HEK293 (cell line): Measurements from ENCODE around the gene LATS1.

Experiments
- GLIS2 ChIP-seq: fragments of 450-650 bp; formaldehyde crosslinking; IDR thresholded peaks from 2 replicates; pipeline ENCODE4 v1.5.1; 2016; ENCODE audit warnings: missing biosample characterization, missing genetic modification characterization
- KLF1 ChIP-seq: fragments of 450-650 bp; formaldehyde crosslinking; IDR thresholded peaks from 2 replicates; pipeline ENCODE4 v1.5.1; 2016; ENCODE audit warnings: missing biosample characterization, missing genetic modification characterization
- KLF9 ChIP-seq: fragments of 450-650 bp; formaldehyde crosslinking; IDR thresholded peaks from 2 replicates; pipeline ENCODE4 v1.5.1; 2016; ENCODE audit warnings: missing biosample characterization, missing genetic modification characterization, low read depth
- SCRT1 ChIP-seq: fragments of 450-650 bp; formaldehyde crosslinking; IDR thresholded peaks from 2 replicates; pipeline ENCODE4 v1.5.1; 2016; ENCODE audit warnings: missing biosample characterization, missing genetic modification characterization, borderline replicate concordance
- ZBTB7A ChIP-seq: fragments of 450-650 bp; formaldehyde crosslinking; IDR thresholded peaks from 2 replicates; pipeline ENCODE4 v1.5.1; 2016; ENCODE audit warnings: low read depth, missing biosample characterization, missing genetic modification characterization
- ZFP37 ChIP-seq: fragments of 450-650 bp; formaldehyde crosslinking; IDR thresholded peaks from 2 replicates; pipeline ENCODE4 v1.5.1; 2016; ENCODE audit warnings: missing biosample characterization, missing genetic modification characterization
- ZFP41 ChIP-seq: fragments of 450-650 bp; formaldehyde crosslinking; IDR thresholded peaks from 2 replicates; pipeline ENCODE4 v1.5.1; 2016; ENCODE audit warnings: missing biosample characterization, missing genetic modification characterization, borderline replicate concordance
- ZIC2 ChIP-seq: fragments of 450-650 bp; formaldehyde crosslinking; IDR thresholded peaks from 2 replicates; pipeline ENCODE4 v1.5.1; 2016; ENCODE audit warnings: missing biosample characterization, missing genetic modification characterization
- ZNF146 ChIP-seq: fragments of 450-650 bp; formaldehyde crosslinking; IDR thresholded peaks from 2 replicates; pipeline ENCODE4 v1.5.1; 2016; ENCODE audit warnings: missing biosample characterization, missing genetic modification characterization
- ZNF202 ChIP-seq: fragments of 450-650 bp; formaldehyde crosslinking; IDR thresholded peaks from 2 replicates; pipeline ENCODE4 v1.5.1; 2016; ENCODE audit warnings: missing biosample characterization, missing genetic modification characterization, borderline replicate concordance
- ZNF350 ChIP-seq: fragments of 450-650 bp; formaldehyde crosslinking; IDR thresholded peaks from 2 replicates; pipeline ENCODE4 v1.5.0; 2017; ENCODE audit warnings: missing biosample characterization, mild to moderate bottlenecking, missing genetic modification characterization
- ZNF433 ChIP-seq: fragments of 450-650 bp; formaldehyde crosslinking; IDR thresholded peaks from 2 replicates; pipeline ENCODE4 v1.5.1; 2016; ENCODE audit warnings: missing biosample characterization, missing genetic modification characterization, low read depth
- ZNF548 ChIP-seq: fragments of 450-650 bp; formaldehyde crosslinking; IDR thresholded peaks from 2 replicates; pipeline ENCODE4 v1.5.1; 2016; ENCODE audit warnings: missing biosample characterization, missing genetic modification characterization
- ZNF629 ChIP-seq: fragments of 450-650 bp; formaldehyde crosslinking; IDR thresholded peaks from 2 replicates; pipeline ENCODE4 v1.5.1; 2017; ENCODE audit warnings: missing biosample characterization, missing genetic modification characterization
- ZNF747 ChIP-seq: fragments of 450-650 bp; formaldehyde crosslinking; IDR thresholded peaks from 2 replicates; pipeline ENCODE4 v1.5.1; 2016; ENCODE audit warnings: missing biosample characterization, missing genetic modification characterization
- ZNF843 ChIP-seq: fragments of 450-650 bp; formaldehyde crosslinking; IDR thresholded peaks from 2 replicates; pipeline ENCODE4 v1.5.1; 2016; ENCODE audit warnings: missing biosample characterization, missing genetic modification characterization
- TF ChIP-seq, protein P1 (sequence below): fragments of 450-650 bp; formaldehyde crosslinking; IDR thresholded peaks from 2 replicates; pipeline ENCODE4 v1.5.1; 2016; ENCODE audit warnings: missing biosample characterization, missing genetic modification characterization
- TF ChIP-seq, protein P2 (sequence below): fragments of 450-650 bp; IDR thresholded peaks from 2 replicates; pipeline ENCODE4 v1.5.1; 2018; ENCODE audit warnings: missing biosample characterization, missing genetic modification characterization
- TF ChIP-seq, protein P3 (sequence below): IDR thresholded peaks from 2 replicates; pipeline ENCODE4 v1.6.1; 2011; ENCODE audit warnings: mild to moderate bottlenecking, low read depth, low read length, borderline replicate concordance
- TF ChIP-seq, protein P4 (sequence below): fragments of 450-650 bp; formaldehyde crosslinking; IDR thresholded peaks from 2 replicates; pipeline ENCODE4 v1.5.1; 2017; ENCODE audit warnings: missing biosample characterization, missing genetic modification characterization
- TF ChIP-seq, protein P5 (sequence below): fragments of 450-650 bp; formaldehyde crosslinking; IDR thresholded peaks from 2 replicates; pipeline ENCODE4 v1.5.1; 2016; ENCODE audit warnings: missing biosample characterization, missing genetic modification characterization
- TF ChIP-seq, protein P6 (sequence below): fragments of 450-650 bp; formaldehyde crosslinking; IDR thresholded peaks from 2 replicates; pipeline ENCODE4 v1.5.1; 2017; ENCODE audit warnings: missing biosample characterization, missing genetic modification characterization
- TF ChIP-seq, protein P7 (sequence below): fragments of 450-650 bp; formaldehyde crosslinking; IDR thresholded peaks from 2 replicates; pipeline ENCODE4 v1.5.1; 2016; ENCODE audit warnings: missing biosample characterization, missing genetic modification characterization
- TF ChIP-seq, protein P8 (sequence below): fragments of 450-650 bp; formaldehyde crosslinking; IDR thresholded peaks from 2 replicates; pipeline ENCODE4 v1.5.1; 2017; ENCODE audit warnings: missing biosample characterization, missing genetic modification characterization

LATS1 gene

DNA sequence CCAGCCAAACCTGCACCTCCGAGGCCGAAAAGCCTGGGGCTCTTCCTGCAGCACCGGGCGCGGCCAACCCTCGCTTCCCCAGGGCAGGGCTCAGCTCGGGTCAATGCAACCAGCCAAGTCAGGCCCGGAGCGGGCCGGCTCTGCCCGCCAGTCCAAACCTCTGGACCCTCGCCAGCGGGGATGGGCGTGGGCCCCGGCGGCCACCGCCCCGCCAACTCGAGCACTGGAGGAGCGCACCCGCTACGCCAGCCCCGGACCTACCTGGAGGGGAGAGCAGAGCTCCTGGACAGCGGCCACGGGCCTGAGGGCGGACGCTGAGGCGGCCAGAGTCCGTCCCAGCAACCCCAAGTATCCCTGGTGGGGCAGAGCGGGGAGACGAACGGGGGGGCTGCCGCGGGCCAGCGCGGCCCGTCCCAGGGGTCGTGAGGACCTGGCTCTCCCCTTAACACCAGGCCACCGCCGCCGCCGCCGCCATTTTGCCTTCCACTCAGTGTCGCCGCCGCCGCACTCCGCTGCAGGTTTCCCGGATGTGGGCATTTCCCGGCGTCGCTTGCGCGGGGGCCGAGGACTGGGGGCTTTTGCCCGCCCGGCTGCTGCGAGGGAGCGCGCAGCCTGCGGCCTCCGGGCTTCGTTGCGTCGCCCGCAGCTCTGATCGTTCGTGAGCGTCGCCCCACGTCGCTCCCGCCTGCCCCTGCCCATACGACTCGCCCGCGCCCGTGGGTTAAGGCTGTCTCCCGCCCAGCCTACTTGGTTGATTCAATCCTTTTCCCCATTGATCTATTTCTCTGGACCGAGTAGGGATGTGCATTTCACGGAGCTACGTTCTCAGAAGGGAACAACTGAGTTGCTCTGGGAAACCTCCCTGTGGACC lies at the start of gene LATS1 (continued):
- TF ChIP-seq, protein P1, sequence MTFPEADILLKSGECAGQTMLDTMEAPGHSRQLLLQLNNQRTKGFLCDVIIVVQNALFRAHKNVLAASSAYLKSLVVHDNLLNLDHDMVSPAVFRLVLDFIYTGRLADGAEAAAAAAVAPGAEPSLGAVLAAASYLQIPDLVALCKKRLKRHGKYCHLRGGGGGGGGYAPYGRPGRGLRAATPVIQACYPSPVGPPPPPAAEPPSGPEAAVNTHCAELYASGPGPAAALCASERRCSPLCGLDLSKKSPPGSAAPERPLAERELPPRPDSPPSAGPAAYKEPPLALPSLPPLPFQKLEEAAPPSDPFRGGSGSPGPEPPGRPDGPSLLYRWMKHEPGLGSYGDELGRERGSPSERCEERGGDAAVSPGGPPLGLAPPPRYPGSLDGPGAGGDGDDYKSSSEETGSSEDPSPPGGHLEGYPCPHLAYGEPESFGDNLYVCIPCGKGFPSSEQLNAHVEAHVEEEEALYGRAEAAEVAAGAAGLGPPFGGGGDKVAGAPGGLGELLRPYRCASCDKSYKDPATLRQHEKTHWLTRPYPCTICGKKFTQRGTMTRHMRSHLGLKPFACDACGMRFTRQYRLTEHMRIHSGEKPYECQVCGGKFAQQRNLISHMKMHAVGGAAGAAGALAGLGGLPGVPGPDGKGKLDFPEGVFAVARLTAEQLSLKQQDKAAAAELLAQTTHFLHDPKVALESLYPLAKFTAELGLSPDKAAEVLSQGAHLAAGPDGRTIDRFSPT (tag by site-specific recombination), result peak; percentile 86
- TF ChIP-seq ZNF202 (tag by site-specific recombination), result no peak
- TF ChIP-seq ZNF747, result no peak
- TF ChIP-seq ZNF350 (tag by site-specific recombination), result no peak
- peak; percentile 50; the same call in 1 of the 2 replicates for TF ChIP-seq GLIS2 (tag by site-specific recombination)
- no peak for TF ChIP-seq ZNF433 (tag by site-specific recombination)
- peak; percentile 61 for TF ChIP-seq ZNF629 (tag by site-specific recombination)
- no peak; the same call in 1 of the 2 replicates for TF ChIP-seq ZFP37 (tag by site-specific recombination)
- no peak for TF ChIP-seq ZIC2
- TF ChIP-seq, protein P2, sequence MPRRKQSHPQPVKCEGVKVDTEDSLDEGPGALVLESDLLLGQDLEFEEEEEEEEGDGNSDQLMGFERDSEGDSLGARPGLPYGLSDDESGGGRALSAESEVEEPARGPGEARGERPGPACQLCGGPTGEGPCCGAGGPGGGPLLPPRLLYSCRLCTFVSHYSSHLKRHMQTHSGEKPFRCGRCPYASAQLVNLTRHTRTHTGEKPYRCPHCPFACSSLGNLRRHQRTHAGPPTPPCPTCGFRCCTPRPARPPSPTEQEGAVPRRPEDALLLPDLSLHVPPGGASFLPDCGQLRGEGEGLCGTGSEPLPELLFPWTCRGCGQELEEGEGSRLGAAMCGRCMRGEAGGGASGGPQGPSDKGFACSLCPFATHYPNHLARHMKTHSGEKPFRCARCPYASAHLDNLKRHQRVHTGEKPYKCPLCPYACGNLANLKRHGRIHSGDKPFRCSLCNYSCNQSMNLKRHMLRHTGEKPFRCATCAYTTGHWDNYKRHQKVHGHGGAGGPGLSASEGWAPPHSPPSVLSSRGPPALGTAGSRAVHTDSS (tag by site-specific recombination), result no peak
- TF ChIP-seq ZNF548 (tag by site-specific recombination), result no peak
- TF ChIP-seq, protein P3, sequence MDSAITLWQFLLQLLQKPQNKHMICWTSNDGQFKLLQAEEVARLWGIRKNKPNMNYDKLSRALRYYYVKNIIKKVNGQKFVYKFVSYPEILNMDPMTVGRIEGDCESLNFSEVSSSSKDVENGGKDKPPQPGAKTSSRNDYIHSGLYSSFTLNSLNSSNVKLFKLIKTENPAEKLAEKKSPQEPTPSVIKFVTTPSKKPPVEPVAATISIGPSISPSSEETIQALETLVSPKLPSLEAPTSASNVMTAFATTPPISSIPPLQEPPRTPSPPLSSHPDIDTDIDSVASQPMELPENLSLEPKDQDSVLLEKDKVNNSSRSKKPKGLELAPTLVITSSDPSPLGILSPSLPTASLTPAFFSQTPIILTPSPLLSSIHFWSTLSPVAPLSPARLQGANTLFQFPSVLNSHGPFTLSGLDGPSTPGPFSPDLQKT, result no peak
- TF ChIP-seq ZBTB7A (tag by site-specific recombination), result peak; percentile 25
- no peak for TF ChIP-seq ZFP41 (tag by site-specific recombination)
- TF ChIP-seq, protein P4, sequence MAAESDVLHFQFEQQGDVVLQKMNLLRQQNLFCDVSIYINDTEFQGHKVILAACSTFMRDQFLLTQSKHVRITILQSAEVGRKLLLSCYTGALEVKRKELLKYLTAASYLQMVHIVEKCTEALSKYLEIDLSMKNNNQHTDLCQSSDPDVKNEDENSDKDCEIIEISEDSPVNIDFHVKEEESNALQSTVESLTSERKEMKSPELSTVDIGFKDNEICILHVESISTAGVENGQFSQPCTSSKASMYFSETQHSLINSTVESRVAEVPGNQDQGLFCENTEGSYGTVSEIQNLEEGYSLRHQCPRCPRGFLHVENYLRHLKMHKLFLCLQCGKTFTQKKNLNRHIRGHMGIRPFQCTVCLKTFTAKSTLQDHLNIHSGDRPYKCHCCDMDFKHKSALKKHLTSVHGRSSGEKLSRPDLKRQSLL, result no peak
- TF ChIP-seq, protein P5, sequence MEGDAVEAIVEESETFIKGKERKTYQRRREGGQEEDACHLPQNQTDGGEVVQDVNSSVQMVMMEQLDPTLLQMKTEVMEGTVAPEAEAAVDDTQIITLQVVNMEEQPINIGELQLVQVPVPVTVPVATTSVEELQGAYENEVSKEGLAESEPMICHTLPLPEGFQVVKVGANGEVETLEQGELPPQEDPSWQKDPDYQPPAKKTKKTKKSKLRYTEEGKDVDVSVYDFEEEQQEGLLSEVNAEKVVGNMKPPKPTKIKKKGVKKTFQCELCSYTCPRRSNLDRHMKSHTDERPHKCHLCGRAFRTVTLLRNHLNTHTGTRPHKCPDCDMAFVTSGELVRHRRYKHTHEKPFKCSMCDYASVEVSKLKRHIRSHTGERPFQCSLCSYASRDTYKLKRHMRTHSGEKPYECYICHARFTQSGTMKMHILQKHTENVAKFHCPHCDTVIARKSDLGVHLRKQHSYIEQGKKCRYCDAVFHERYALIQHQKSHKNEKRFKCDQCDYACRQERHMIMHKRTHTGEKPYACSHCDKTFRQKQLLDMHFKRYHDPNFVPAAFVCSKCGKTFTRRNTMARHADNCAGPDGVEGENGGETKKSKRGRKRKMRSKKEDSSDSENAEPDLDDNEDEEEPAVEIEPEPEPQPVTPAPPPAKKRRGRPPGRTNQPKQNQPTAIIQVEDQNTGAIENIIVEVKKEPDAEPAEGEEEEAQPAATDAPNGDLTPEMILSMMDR (tag by site-specific recombination), result peak; percentile 35; the same call in 1 of the 2 replicates
- TF ChIP-seq SCRT1 (tag by site-specific recombination), result no peak
- TF ChIP-seq ZNF843 (tag by site-specific recombination), result peak; percentile 55
- TF ChIP-seq ZNF146 (tag by site-specific recombination), result 0 out of 2 replicates have a peak, but pooled peaks have one; percentile 28
- TF ChIP-seq, protein P6, sequence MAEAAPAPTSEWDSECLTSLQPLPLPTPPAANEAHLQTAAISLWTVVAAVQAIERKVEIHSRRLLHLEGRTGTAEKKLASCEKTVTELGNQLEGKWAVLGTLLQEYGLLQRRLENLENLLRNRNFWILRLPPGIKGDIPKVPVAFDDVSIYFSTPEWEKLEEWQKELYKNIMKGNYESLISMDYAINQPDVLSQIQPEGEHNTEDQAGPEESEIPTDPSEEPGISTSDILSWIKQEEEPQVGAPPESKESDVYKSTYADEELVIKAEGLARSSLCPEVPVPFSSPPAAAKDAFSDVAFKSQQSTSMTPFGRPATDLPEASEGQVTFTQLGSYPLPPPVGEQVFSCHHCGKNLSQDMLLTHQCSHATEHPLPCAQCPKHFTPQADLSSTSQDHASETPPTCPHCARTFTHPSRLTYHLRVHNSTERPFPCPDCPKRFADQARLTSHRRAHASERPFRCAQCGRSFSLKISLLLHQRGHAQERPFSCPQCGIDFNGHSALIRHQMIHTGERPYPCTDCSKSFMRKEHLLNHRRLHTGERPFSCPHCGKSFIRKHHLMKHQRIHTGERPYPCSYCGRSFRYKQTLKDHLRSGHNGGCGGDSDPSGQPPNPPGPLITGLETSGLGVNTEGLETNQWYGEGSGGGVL (tag by site-specific recombination), result peak; percentile 21; the same call in 1 of the 2 replicates
- TF ChIP-seq KLF9 (tag by site-specific recombination), result peak; percentile 94
- TF ChIP-seq, protein P7, sequence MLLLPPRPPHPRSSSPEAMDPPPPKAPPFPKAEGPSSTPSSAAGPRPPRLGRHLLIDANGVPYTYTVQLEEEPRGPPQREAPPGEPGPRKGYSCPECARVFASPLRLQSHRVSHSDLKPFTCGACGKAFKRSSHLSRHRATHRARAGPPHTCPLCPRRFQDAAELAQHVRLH (tag by site-specific recombination), result 0 out of 2 replicates have a peak, but pooled peaks have one; percentile 43
- TF ChIP-seq, protein P8, sequence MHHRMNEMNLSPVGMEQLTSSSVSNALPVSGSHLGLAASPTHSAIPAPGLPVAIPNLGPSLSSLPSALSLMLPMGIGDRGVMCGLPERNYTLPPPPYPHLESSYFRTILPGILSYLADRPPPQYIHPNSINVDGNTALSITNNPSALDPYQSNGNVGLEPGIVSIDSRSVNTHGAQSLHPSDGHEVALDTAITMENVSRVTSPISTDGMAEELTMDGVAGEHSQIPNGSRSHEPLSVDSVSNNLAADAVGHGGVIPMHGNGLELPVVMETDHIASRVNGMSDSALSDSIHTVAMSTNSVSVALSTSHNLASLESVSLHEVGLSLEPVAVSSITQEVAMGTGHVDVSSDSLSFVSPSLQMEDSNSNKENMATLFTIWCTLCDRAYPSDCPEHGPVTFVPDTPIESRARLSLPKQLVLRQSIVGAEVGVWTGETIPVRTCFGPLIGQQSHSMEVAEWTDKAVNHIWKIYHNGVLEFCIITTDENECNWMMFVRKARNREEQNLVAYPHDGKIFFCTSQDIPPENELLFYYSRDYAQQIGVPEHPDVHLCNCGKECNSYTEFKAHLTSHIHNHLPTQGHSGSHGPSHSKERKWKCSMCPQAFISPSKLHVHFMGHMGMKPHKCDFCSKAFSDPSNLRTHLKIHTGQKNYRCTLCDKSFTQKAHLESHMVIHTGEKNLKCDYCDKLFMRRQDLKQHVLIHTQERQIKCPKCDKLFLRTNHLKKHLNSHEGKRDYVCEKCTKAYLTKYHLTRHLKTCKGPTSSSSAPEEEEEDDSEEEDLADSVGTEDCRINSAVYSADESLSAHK, result no peak; the same call in 1 of the 2 replicates
- peak; percentile 99 for TF ChIP-seq KLF1 (tag by site-specific recombination)
